NCI-H1930 (cell line): Measurements from ENCODE around the gene CLEC19A.

ENCODE experiments used
- DNase-seq, 2 experiments: peaks; one replicate each; lab custom pipeline; 2025; lab: John Stamatoyannopoulos, UW

The CLEC19A gene

DNA sequence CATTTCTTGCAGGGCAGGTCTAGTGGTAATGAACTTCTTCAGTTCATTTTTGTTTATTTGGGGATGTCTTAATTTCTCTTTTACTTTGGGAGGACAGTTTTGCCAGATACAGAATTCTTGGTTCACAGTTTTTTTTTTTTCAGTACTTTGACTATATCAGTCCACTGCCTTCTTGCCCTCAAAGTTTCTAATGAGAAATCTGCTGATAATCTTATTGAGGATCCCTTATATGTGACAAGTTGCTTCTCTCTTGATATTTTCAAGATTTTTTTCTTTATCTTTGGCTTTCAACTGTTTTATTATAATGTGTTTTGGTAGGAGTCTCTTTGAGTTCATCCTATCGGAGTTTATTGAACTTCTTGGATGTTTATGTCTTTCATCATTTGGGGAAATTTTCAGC, 42.8 kb downstream of the CLEC19A start:
- DNase-seq, result no peak

DNA sequence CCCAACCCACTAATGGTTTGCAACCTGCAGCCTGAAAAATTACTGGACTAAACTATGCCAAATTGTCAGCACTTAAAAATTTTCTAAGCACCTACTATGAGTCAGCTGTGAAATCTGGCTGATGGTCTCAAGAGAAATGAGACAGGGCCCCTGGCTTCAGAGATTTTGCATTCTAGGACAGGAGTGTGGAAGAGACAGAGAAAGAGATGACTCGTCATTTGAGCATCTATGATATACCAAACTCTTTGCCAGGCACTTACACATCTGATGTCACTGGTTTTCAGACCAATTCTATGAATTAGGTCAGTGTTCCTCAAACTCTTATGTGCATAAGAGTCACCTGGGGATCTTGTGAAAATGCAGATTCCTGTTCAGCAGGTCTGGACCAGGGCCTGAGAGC, 44.4 kb downstream of the CLEC19A start:
- DNase-seq, result no peak

DNA sequence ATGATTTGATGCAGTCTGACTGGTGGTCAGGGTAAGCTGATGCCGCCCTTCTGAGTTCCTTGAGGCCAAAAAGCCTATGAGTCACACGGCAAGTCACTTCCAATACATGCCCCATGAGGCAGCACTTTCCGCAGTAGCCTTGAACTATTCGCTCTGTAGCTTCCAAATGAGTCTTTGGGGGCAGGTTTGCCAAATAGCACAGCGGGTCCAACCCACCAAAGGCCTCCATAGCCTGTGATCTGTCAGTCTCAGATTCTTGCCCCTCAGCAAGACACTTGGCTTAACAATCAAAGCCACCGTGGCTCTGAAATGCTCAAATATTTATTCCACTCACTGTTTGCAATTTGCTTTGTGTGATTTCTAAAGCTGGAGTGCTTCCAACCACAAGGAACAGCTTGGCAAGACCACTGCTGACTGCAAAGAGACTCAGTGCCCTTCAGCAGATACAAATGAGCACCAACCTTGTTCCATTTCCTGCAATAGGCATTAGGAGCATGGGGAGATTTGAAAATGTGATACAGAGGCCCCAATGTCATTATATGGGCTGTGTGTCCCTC, 45.4 kb downstream of the CLEC19A start:
- no peak for DNase-seq

GRCh38 chr16:19331794-19332193, 46.3 kb downstream of the CLEC19A start:
- DNase-seq, result no peak

GRCh38 chr16:19338335-19338734, 52.8 kb downstream of the CLEC19A start:
- DNase-seq, result no peak

DNA sequence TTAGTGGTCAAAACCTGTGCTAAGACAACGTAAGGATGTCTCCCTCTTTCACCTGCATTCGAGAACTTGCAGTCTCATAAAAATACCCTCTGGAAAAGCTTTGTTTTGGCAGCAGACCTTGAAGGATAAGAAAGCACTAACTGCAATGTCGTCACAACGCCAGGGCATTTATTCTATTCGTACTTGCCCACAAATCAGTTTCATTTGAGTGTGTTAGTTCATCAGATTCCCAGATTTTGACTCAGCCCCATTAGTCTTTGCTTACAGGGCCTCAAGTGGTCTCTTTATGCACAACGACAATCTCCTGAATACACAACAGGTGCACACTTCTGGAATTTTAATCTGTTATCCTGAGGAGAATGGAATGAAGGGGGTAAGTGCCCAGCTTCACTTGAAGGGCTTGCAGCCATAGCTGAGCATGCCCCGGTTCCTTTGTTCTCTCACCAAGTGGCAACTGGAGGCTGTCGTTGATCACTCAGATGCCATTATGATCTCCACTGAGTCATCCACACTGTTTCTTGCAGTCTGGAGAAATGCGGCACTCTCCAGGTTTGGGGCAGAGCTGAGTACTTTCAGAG, 58.8 kb downstream of the CLEC19A start:
- no peak for DNase-seq

- no peak for DNase-seq
Measured at GRCh38 chr16:19344980-19345379, 59.4 kb downstream of the CLEC19A start.

- no peak for DNase-seq
Measured at GRCh38 chr16:19346335-19346922, 60.9 kb downstream of the CLEC19A start.

DNA sequence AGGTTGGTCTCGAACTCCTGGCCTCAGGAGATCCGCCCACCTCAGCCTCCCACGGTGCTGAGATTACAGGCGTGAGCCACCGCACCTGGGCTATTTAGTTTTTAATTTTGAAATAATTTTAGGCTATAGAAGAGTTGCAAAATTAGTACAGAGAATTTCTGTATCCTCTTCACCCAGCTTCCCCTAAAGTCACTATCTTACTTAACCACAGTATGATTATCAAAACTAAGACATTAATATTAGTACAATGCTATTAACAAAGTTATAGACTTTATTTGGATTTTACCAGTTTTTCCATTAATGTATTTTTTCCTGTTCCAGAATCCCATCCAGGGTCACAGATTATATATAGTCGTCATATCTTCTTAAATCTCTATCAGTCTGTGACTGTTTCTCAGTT, 62.6 kb downstream of the CLEC19A start:
- DNase-seq, result no peak

GRCh38 chr16:19348578-19349315, 63.2 kb downstream of the CLEC19A start:
- DNase-seq, result no peak

DNA sequence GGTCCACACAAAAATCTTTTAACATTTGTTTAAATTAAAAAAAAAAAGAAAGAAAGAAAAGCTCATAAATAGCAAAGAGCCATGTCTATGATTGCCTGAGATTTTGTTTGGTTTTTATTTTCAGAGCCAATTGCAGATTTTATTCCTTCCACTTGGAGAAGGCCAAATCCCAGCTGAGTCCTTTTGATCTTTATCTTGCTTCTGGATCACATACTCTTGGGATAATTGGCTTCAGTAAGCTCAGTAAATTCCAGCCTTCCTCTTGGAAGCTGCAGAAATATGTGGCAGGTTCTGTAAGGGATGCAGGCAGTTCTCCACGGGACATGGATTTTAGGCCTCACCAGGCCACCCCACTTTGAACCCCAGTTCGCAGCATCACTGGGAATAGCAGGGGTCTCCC, 68.8 kb downstream of the CLEC19A start:
- no peak for DNase-seq

GRCh38 chr16:19356024-19356952, 70.8 kb downstream of the CLEC19A start:
- no peak for DNase-seq

DNA sequence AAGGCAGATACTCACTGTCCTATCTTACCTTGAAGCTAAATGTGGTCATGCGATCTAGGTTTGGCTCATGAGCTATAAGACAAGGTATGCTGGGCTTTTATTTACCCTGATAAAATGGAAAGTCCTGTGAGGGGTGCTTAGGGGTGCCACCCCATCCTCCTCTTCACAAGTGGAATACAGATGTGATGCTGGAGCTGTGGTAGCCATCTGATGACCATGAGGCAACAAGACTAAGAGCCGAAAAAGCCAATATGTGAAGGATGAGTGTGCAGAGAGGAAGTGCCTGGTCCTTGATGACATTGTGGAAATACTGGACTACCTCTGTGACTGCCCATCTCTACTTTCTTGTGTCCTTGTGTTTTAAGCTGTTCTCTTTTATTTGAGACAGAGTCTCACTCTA, 74.0 kb downstream of the CLEC19A start:
- no peak for DNase-seq
